Measurements from ENCODE around the gene RAPGEF6. TPM values are rescaled to one million over a fixed set of nuclear protein-coding genes. Genes with fewer than 3 reads are reported as not detected.

RAPGEF6 gene
- polyA plus RNA-seq, 1 donor (not counting 4 experiments of a cell fraction or from before 2014, with no cell fraction given) = 8.7 TPM

DNA sequence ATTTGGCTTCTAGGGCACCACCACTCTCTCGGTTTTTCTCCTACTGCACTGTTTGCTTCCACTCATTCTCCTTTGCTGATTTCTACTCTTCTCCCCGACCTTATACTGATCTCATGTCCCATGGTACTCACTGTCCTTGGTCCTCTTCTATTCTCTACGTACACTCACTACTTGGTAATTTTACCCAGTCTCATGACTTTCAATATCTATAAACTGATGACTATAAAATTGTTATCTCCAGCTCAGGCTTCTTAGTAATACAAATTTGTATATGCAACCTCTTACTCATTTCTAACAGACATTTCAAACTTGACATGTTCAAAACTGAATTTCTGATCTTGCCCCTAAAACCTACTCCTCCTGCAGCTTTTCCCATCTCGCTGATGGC, 4.1 kb downstream of the RAPGEF6 start:
- H3K9me1 ChIP-seq (ENCODE audit: control insufficient read depth, extremely low read depth, insufficient read depth, low read length) = peaks cover 3% of the 10 kb centered on the region
- H4K20me1 ChIP-seq (ENCODE audit: control insufficient read depth, extremely low read depth, insufficient read depth, low read length) = peaks cover 4% of the 10 kb centered on the region
- peak overlapping the region; percentile 44 for H3K4me2 ChIP-seq (ENCODE audit: control insufficient read depth, extremely low read depth, insufficient read depth, low read depth, low read length)
- no peak overlapping the region for H2AFZ ChIP-seq (ENCODE audit: control insufficient read depth, low read length)
- DNase-seq (ENCODE audit: low read depth, low spot score) (no peak), FAIRE-seq (no peak)
- peaks cover 89% of the 10 kb centered on the region for H3K79me2 ChIP-seq (ENCODE audit: control insufficient read depth, insufficient read depth, low read length)
- H3K4me3 ChIP-seq (ENCODE audit: control insufficient read depth in 2 of 3, extremely low read depth in 1 of 3, insufficient read depth in 2 of 3, low read depth in 1 of 3, low read length in 3 of 3) = no peak overlapping the region
- dilution Hi-C loops (cut with MboI; ENCODE audit: extremely low pct_ligation_motif_present, low sequenced_read_pairs) = no loop called here
- H3K27ac ChIP-seq (ENCODE audit: control insufficient read depth, insufficient read depth, low read length) = peak overlapping the region; percentile 62
- peaks cover 31% of the 10 kb centered on the region for H3K4me1 ChIP-seq (ENCODE audit: control insufficient read depth, extremely low read depth, insufficient read depth, low read length)
- no peak for TF ChIP-seq EZH2 (IDR thresholded peaks at IDR 0.05; ENCODE audit: low read length)
- TF ChIP-seq, protein P1, sequence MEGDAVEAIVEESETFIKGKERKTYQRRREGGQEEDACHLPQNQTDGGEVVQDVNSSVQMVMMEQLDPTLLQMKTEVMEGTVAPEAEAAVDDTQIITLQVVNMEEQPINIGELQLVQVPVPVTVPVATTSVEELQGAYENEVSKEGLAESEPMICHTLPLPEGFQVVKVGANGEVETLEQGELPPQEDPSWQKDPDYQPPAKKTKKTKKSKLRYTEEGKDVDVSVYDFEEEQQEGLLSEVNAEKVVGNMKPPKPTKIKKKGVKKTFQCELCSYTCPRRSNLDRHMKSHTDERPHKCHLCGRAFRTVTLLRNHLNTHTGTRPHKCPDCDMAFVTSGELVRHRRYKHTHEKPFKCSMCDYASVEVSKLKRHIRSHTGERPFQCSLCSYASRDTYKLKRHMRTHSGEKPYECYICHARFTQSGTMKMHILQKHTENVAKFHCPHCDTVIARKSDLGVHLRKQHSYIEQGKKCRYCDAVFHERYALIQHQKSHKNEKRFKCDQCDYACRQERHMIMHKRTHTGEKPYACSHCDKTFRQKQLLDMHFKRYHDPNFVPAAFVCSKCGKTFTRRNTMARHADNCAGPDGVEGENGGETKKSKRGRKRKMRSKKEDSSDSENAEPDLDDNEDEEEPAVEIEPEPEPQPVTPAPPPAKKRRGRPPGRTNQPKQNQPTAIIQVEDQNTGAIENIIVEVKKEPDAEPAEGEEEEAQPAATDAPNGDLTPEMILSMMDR (optimal IDR thresholded peaks at IDR 0.05 in 1 of 3, IDR thresholded peaks at IDR 0.05 in 1 of 3, conservative IDR thresholded peaks at IDR 0.05 in 1 of 3; ENCODE audit: extremely low read depth in 1 of 3, insufficient read depth in 2 of 3, low read length in 3 of 3) = no peak
- H3K27me3 ChIP-seq (ENCODE audit: control insufficient read depth, extremely low read depth, insufficient read depth, low read length) = no peaks in the 10 kb centered on the region
- H3K36me3 ChIP-seq (ENCODE audit: control insufficient read depth in 2 of 2, extremely low read depth in 1 of 2, insufficient read depth in 2 of 2, low read length in 2 of 2) = peaks cover 0 to 2% of the 10 kb centered on the region in 2 experiments
- H3K9me3 ChIP-seq (ENCODE audit: control insufficient read depth, low read depth, low read length) = no peaks in the 10 kb centered on the region
- H3K9ac ChIP-seq (ENCODE audit: control insufficient read depth, extremely low read depth, insufficient read depth, low read length) = no peak overlapping the region

DNA sequence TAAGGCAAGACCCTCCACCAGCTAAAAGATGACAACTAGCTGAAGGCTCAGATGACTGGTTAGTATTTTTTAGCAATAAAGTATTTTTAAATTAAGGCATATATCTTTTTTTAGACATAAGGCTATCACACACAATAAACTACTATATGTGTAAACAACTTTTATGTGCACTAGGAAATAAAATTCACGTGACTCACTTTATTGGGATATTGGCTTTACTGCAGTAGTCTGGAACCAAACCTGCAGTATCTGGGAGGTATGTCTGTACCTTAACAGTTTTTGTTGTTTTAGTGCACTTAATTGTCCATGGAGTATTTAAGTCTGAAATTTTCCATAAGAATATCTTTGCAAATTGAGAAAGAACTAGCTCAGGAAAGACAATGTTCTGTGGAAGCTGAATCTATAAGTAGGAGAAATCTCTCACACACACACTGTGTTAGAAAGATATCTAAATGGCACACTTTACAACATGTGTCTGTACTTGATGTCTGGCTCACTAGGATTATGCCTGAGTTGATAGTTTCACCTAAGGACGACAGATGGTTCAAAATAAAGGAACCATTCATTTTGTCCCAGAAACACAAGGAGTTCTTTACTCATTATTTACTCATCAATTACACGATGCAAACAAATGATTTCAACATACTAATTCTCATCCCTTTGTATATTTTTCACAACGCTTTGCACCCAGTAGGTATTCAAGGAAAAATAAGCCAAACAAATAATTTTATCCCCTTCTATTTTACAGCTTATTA, 4.6 kb downstream of the RAPGEF6 start:
- DNase-seq (ENCODE audit: low read depth, low spot score) = no peak
- peaks cover 4% of the 10 kb centered on the region for H4K20me1 ChIP-seq (ENCODE audit: control insufficient read depth, extremely low read depth, insufficient read depth, low read length)
- H3K9me1 ChIP-seq (ENCODE audit: control insufficient read depth, extremely low read depth, insufficient read depth, low read length) = peaks cover 3% of the 10 kb centered on the region
- no peaks in the 10 kb centered on the region for H3K27me3 ChIP-seq (ENCODE audit: control insufficient read depth, extremely low read depth, insufficient read depth, low read length)
- no peaks in the 10 kb centered on the region for H3K9me3 ChIP-seq (ENCODE audit: control insufficient read depth, low read depth, low read length)
- H3K9ac ChIP-seq (ENCODE audit: control insufficient read depth, extremely low read depth, insufficient read depth, low read length) = no peak overlapping the region
- H3K36me3 ChIP-seq (ENCODE audit: control insufficient read depth in 2 of 2, extremely low read depth in 1 of 2, insufficient read depth in 2 of 2, low read length in 2 of 2) = peaks cover 0 to 2% of the 10 kb centered on the region in 2 experiments
- dilution Hi-C loops (cut with MboI; ENCODE audit: extremely low pct_ligation_motif_present, low sequenced_read_pairs) = no loop called here
- TF ChIP-seq, protein P1 (optimal IDR thresholded peaks at IDR 0.05 in 1 of 3, IDR thresholded peaks at IDR 0.05 in 1 of 3, conservative IDR thresholded peaks at IDR 0.05 in 1 of 3; ENCODE audit: extremely low read depth in 1 of 3, insufficient read depth in 2 of 3, low read length in 3 of 3) = no peak
- no peak for TF ChIP-seq EZH2 (IDR thresholded peaks at IDR 0.05; ENCODE audit: low read length)
- no peak overlapping the region for H2AFZ ChIP-seq (ENCODE audit: control insufficient read depth, low read length)
- H3K4me1 ChIP-seq (ENCODE audit: control insufficient read depth, extremely low read depth, insufficient read depth, low read length) = peaks cover 31% of the 10 kb centered on the region
- FAIRE-seq = no peak
- H3K27ac ChIP-seq (ENCODE audit: control insufficient read depth, insufficient read depth, low read length) = peak overlapping the region; percentile 62
- peaks cover 94% of the 10 kb centered on the region for H3K79me2 ChIP-seq (ENCODE audit: control insufficient read depth, insufficient read depth, low read length)
- H3K4me3 ChIP-seq (ENCODE audit: control insufficient read depth in 2 of 3, extremely low read depth in 1 of 3, insufficient read depth in 2 of 3, low read depth in 1 of 3, low read length in 3 of 3) = no peak overlapping the region
- H3K4me2 ChIP-seq (ENCODE audit: control insufficient read depth, extremely low read depth, insufficient read depth, low read depth, low read length) = peak overlapping the region; percentile 44

All from keratinocyte (primary cell).